Nephron (organoid): ENCODE measurements around the gene CIC.
"Not testable (repeated sequence)": the region's sequence is repeated elsewhere in the genome, so short reads cannot be mapped to it uniquely, and the experiment has no call there.

ENCODE experiments used
- H3K27ac Mint-ChIP-seq, 3 experiments: 2 replicates each; pipeline ENCODE4 v1.8.0; 2020; ENCODE audit warnings: mixed read lengths in 3 of 3, mild to moderate bottlenecking in 2 of 3, moderate library complexity in 1 of 3
- H3K27me3 Mint-ChIP-seq: 2 replicates; pipeline ENCODE4 v1.8.0; 2021; ENCODE audit warnings: low read depth, mild to moderate bottlenecking, moderate library complexity, mixed read lengths
- H3K36me3 Mint-ChIP-seq: 2 replicates; pipeline ENCODE4 v1.8.0; 2020; ENCODE audit warnings: low read depth, mixed read lengths
- H3K4me1 Mint-ChIP-seq: 2 replicates; pipeline ENCODE4 v1.8.0; 2020; ENCODE audit warnings: mixed read lengths
- H3K4me3 Mint-ChIP-seq, 3 experiments: 2 replicates each; pipeline ENCODE4 v1.8.0; 2020; ENCODE audit warnings: mild to moderate bottlenecking in 3 of 3, mixed read lengths in 3 of 3, moderate library complexity in 2 of 3
- H3K9me3 Mint-ChIP-seq: 2 replicates; pipeline ENCODE4 v1.8.0; 2020; ENCODE audit warnings: mixed read lengths
- TF ChIP-seq, protein P1 (sequence below), 3 experiments: fragments of 200-600 bp; sonication (generic); IDR thresholded peaks; one replicate each; pipeline ENCODE4 v1.5.0; 2021; ENCODE audit warnings: antibody characterized with exemption in 3 of 3; ENCODE audit not compliant: unreplicated experiment in 3 of 3

Gene CIC

DNA sequence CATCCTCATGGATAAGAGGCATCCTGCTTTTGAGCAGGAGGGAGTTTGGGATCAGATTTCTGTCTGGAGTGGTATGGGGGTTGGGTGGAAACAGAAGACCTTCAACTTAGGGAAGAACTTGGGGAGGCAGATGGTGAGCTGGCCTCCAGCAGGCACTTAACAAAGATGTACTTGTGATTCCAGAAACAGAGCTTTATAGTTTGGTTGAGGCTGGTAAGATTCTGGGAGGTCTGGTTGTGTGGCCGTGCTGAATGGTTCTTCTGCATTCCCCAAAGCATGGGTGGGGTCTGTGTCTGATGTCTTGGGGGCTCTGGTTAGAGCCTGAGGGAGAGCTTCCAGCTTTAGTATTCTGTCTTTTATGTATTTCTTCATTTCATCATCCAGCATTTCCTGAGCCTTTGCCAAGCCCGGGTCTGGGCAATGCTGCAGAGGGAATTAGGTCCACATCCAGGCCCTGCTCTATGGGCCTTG is 61.2 kb downstream of the CIC start:
- Mint-ChIP-seq H3K4me1 (peaks cover 41% of the 10 kb centered on the region), H3K27me3 (peaks cover 9% of the 10 kb centered on the region), H3K9me3 (no peaks in the 10 kb centered on the region), H3K4me3 (peak overlapping the region in 1 of 3 experiments; percentile 41), H3K27ac (peak overlapping the region; percentile 29 to 63 (median 46)), H3K36me3 (no peaks in the 10 kb centered on the region)
- TF ChIP-seq, protein P1, sequence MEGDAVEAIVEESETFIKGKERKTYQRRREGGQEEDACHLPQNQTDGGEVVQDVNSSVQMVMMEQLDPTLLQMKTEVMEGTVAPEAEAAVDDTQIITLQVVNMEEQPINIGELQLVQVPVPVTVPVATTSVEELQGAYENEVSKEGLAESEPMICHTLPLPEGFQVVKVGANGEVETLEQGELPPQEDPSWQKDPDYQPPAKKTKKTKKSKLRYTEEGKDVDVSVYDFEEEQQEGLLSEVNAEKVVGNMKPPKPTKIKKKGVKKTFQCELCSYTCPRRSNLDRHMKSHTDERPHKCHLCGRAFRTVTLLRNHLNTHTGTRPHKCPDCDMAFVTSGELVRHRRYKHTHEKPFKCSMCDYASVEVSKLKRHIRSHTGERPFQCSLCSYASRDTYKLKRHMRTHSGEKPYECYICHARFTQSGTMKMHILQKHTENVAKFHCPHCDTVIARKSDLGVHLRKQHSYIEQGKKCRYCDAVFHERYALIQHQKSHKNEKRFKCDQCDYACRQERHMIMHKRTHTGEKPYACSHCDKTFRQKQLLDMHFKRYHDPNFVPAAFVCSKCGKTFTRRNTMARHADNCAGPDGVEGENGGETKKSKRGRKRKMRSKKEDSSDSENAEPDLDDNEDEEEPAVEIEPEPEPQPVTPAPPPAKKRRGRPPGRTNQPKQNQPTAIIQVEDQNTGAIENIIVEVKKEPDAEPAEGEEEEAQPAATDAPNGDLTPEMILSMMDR (IDR thresholded peaks at IDR 0.05; ENCODE audit: unreplicated experiment in 3 of 3) = no peak

DNA sequence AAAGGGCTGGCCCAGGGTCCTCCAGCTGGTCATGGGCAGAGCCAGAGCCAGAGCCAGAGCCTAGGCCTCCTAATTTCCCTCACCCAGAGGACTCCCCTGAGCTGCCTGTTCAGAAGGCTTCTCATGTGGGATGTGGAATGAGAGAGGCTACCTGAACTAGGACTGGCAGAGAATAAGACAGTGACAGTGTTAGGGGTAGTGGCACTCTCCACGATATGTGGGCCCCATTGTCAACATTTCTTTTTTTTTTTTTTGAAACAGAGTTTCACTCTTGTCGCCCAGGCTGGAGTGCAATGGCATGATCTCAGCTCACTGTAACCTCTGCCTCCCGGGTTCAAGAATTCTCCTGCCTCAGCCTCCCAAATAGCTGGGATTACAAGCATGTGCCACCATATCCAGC is 62.3 kb downstream of the CIC start:
- H3K4me3 Mint-ChIP-seq, H3K27me3 Mint-ChIP-seq, H3K9me3 Mint-ChIP-seq, H3K27ac Mint-ChIP-seq, H3K36me3 Mint-ChIP-seq: not testable (repeated sequence)
- H3K4me1 Mint-ChIP-seq = peaks cover 40% of the 10 kb centered on the region

DNA sequence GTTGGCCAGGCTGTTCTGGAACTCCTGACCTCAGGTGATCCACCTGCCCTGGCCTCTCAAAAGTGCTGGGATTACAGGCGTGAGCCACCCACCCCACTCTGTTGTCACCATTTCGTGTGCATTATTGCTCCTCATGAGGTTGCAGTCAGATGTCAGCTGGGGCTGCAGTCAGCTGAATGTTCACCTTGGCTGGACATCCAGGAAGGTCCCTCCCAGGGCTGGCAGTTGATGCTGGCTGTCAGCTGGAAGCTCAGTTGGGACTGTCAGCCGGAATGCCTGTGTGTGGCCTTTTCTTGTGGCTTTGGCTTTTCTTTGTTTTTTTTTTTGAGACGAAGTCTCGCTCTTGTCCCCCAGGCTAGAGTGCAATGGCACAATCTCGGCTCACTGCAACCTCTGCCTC is 63.0 kb downstream of the CIC start:
- Mint-ChIP-seq H3K9me3 (no peaks in the 10 kb centered on the region), H3K36me3 (no peaks in the 10 kb centered on the region), H3K27me3 (peaks cover 4% of the 10 kb centered on the region), H3K4me1 (peaks cover 34% of the 10 kb centered on the region), H3K27ac (no peak overlapping the region), H3K4me3 (no peak overlapping the region)
- TF ChIP-seq, protein P1 (IDR thresholded peaks at IDR 0.05; ENCODE audit: unreplicated experiment in 3 of 3) = no peak

DNA sequence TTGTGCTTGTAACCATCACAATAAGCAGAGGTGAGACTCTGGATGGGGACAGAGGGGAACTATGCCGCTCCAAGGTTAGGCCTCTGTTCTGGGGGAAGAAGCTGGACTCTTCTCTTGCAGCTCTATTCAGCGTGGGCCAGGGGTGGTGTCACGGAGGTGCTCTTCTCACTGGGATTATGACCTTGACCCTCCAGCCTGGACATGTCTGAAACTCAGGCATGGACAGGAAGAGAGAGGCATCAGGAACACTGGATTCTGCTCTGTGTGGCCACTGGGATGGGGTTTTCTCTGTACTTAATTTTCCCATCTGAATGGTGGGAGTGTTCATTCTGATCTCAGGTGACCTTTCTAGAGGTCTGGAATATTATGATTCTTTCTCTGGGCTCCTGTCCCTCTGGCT is 64.0 kb downstream of the CIC start:
- H3K27me3 Mint-ChIP-seq = peaks cover 4% of the 10 kb centered on the region
- H3K4me1 Mint-ChIP-seq = peaks cover 25% of the 10 kb centered on the region
- no peak overlapping the region for H3K27ac Mint-ChIP-seq
- TF ChIP-seq, protein P1 (IDR thresholded peaks at IDR 0.05; ENCODE audit: unreplicated experiment in 3 of 3) = no peak
- no peaks in the 10 kb centered on the region for H3K9me3 Mint-ChIP-seq
- H3K36me3 Mint-ChIP-seq = peaks cover 3% of the 10 kb centered on the region
- no peak overlapping the region for H3K4me3 Mint-ChIP-seq

DNA sequence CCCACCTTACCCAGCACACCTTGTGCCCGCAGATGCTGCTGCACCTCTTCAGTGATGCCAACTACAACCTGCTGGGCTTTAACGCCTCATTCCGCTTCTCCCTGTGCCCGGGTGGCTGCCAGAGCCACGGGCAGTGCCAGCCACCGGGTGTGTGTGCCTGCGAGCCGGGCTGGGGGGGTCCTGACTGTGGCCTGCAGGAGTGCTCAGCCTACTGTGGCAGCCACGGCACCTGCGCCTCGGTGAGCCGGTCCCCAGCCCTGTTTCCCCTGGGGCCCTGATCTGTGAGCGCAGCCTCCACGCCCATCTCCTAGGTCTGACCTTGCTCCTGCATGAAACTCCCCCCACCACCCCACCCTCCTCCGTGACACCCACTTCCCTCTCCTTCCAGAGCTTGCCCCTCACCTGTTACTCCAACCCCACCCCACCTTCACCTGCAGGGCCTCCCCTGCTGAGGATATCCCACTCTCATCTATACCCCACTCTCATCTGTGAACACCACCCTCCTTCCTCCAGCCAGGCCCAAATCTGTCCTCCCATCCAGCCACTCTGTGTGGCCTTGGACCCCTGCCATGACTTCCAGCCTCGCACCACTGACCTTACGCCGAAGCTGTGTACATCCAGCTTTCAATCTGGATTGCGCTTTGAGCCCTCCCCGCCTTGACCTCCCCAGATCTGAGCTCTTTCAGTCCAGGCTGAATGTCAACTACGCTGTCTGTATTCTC is 65.1 kb downstream of the CIC start:
- peaks cover 4% of the 10 kb centered on the region for H3K27me3 Mint-ChIP-seq
- H3K4me3 Mint-ChIP-seq = no peak overlapping the region
- H3K36me3 Mint-ChIP-seq = peaks cover 10% of the 10 kb centered on the region
- H3K9me3 Mint-ChIP-seq = no peaks in the 10 kb centered on the region
- H3K27ac Mint-ChIP-seq = no peak overlapping the region
- peaks cover 14% of the 10 kb centered on the region for H3K4me1 Mint-ChIP-seq
- TF ChIP-seq, protein P1 (IDR thresholded peaks at IDR 0.05; ENCODE audit: unreplicated experiment in 3 of 3) = no peak

DNA sequence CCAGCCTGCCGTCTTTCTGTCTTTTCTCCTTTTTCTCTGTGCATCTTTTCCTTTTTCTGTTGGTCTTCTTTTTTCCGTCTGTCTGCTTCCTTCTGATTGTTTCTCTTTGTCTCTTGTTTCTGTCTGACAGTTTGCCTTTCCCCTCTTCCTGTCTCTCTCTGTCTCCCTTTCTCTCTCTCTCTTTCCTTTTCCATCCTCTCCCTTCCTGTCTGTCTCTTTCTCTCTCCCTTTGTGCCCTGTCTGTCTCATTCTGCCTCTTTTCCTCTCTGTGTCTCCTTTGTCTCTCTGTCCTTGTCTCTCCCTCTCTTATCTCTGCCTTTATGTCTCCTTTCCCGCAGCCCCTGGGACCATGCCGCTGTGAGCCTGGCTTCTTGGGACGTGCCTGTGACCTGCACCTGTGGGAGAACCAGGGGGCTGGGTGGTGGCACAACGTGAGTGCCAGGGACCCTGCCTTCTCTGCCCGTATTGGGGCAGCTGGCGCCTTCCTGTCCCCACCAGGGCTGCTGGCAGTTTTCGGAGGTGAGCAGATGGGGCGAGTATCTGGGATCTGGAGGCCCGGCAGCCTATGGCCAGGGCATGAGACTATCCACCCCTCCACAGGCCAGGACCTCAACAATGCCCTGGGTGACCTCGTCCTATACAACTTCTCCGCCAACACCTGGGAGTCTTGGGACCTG is 65.8 kb downstream of the CIC start:
- Mint-ChIP-seq H3K27ac (no peak overlapping the region), H3K4me3 (no peak overlapping the region), H3K27me3 (peaks cover 4% of the 10 kb centered on the region), H3K4me1 (peaks cover 9% of the 10 kb centered on the region), H3K36me3 (peaks cover 15% of the 10 kb centered on the region), H3K9me3 (no peaks in the 10 kb centered on the region)
- TF ChIP-seq, protein P1 (IDR thresholded peaks at IDR 0.05; ENCODE audit: unreplicated experiment in 3 of 3) = no peak
